Liver (tissue), 9 donors: ENCODE data around the gene UBAP1. TPM values are rescaled to one million over a fixed set of nuclear protein-coding genes. Genes with fewer than 3 reads are reported as not detected.

Experiments
- DNase-seq: peaks from one replicate; pipeline ENCODE4 v3.0.0-alpha.2; 2017; ENCODE audit warnings: low spot score
- H3K27ac ChIP-seq, 2 donors: one replicate each; pipeline ENCODE4 v1.7.0; 2013; ENCODE audit warnings: inconsistent platforms in 2 of 2, low read length in 2 of 2, control low read depth in 1 of 2, low read depth in 1 of 2, mild to moderate bottlenecking in 1 of 2
- H3K27me3 ChIP-seq, 4 donors: one replicate each; pipeline versions ENCODE4 v1.6.1 to v1.7.0; 2013; ENCODE audit warnings: low read length in 3 of 4, inconsistent platforms in 1 of 4, mild to moderate bottlenecking in 1 of 4, moderate library complexity in 1 of 4; ENCODE audit not compliant: control insufficient read depth in 4 of 4, insufficient read depth in 4 of 4
- H3K36me3 ChIP-seq, 4 donors: one replicate each; pipeline versions ENCODE4 v1.6.1 to v1.7.0; 2013; ENCODE audit warnings: low read length in 3 of 4, mild to moderate bottlenecking in 3 of 4, low read depth in 1 of 4, moderate library complexity in 1 of 4; ENCODE audit not compliant: control insufficient read depth in 4 of 4, insufficient read depth in 3 of 4
- H3K4me1 ChIP-seq, 4 donors: one replicate each; pipeline versions ENCODE4 v1.6.1 to v1.7.0; 2013; ENCODE audit warnings: low read length in 3 of 4, mild to moderate bottlenecking in 3 of 4, moderate library complexity in 1 of 4; ENCODE audit not compliant: control insufficient read depth in 4 of 4, insufficient read depth in 4 of 4
- H3K4me3 ChIP-seq, 3 donors: one replicate each; pipeline versions ENCODE4 v1.6.1 to v1.7.0; 2013; ENCODE audit warnings: low read length in 3 of 3, control low read depth in 1 of 3, low read depth in 1 of 3, mild to moderate bottlenecking in 1 of 3
- H3K9ac ChIP-seq, 2 donors: one replicate each; pipeline ENCODE4 v1.7.0; 2013; ENCODE audit warnings: low read length in 2 of 2, mild to moderate bottlenecking in 2 of 2, moderate library complexity in 2 of 2, control low read depth in 1 of 2, low read depth in 1 of 2
- H3K9me3 ChIP-seq, 4 donors: one replicate each; pipeline versions ENCODE4 v1.6.1 to v1.7.0; 2013; ENCODE audit warnings: low read length in 3 of 4; ENCODE audit not compliant: control insufficient read depth in 4 of 4
- ATF3 ChIP-seq: IDR thresholded peaks from 2 replicates; pipeline ENCODE4 v1.6.1; 2016; ENCODE audit warnings: antibody characterized with exemption
- CTCF ChIP-seq: fragments of 150-350 bp; IDR thresholded peaks from 2 replicates; pipeline ENCODE4 v1.5.1; 2017; ENCODE audit warnings: improper control_type of control experiment, low read depth, low read length; ENCODE audit not compliant: missing input control
- EGR1 ChIP-seq, 2 donors: IDR thresholded peaks; 2 replicates each; pipeline ENCODE4 v1.6.1; 2016 to 2018; ENCODE audit warnings: antibody characterized with exemption in 2 of 2, low read depth in 2 of 2
- FOXA1 ChIP-seq: IDR thresholded peaks from 2 replicates; pipeline ENCODE4 v1.6.1; 2016; ENCODE audit warnings: antibody characterized with exemption
- FOXA2 ChIP-seq: IDR thresholded peaks from 2 replicates; pipeline ENCODE4 v1.6.1; 2016; ENCODE audit warnings: antibody characterized with exemption
- GABPA ChIP-seq, 2 donors: IDR thresholded peaks in 1 of 2; conservative IDR thresholded peaks in 1 of 2; 2 replicates each; pipeline ENCODE4 v1.6.1; 2016; ENCODE audit warnings: antibody characterized with exemption in 2 of 2, mild to moderate bottlenecking in 1 of 2, moderate library complexity in 1 of 2
- HNF4A ChIP-seq, 2 donors: conservative IDR thresholded peaks; 2 replicates each; pipeline ENCODE4 v1.6.1; 2016; ENCODE audit warnings: antibody characterized with exemption in 2 of 2, mild to moderate bottlenecking in 2 of 2
- JUND ChIP-seq, 2 donors: IDR thresholded peaks; 2 replicates each; pipeline ENCODE4 v1.6.1; 2016; ENCODE audit warnings: antibody characterized with exemption in 2 of 2
- NR2F2 ChIP-seq: IDR thresholded peaks from 2 replicates; pipeline ENCODE4 v1.6.1; 2016; ENCODE audit warnings: antibody characterized with exemption
- RAD21 ChIP-seq, 2 donors: IDR thresholded peaks; 2 replicates each; pipeline ENCODE4 v1.6.1; 2016; ENCODE audit warnings: antibody characterized with exemption in 2 of 2, mild to moderate bottlenecking in 2 of 2
- REST ChIP-seq: IDR thresholded peaks from 2 replicates; pipeline ENCODE4 v1.6.1; 2016; ENCODE audit warnings: antibody characterized with exemption, mild to moderate bottlenecking
- RXRA ChIP-seq, 2 donors: IDR thresholded peaks; 2 replicates each; pipeline ENCODE4 v1.6.1; 2017 to 2018; ENCODE audit warnings: antibody characterized with exemption in 2 of 2, mild to moderate bottlenecking in 1 of 2
- SP1 ChIP-seq: IDR thresholded peaks from 2 replicates; pipeline ENCODE4 v1.6.1; 2018; ENCODE audit warnings: antibody characterized with exemption, mild to moderate bottlenecking
- TAF1 ChIP-seq: conservative IDR thresholded peaks from 2 replicates; pipeline ENCODE4 v1.6.1; 2016; ENCODE audit warnings: antibody characterized with exemption, mild to moderate bottlenecking
- YY1 ChIP-seq: IDR thresholded peaks from 2 replicates; pipeline ENCODE4 v1.6.1; 2016; ENCODE audit warnings: antibody characterized with exemption, mild to moderate bottlenecking
- ZBTB33 ChIP-seq: IDR thresholded peaks from 2 replicates; pipeline ENCODE4 v1.6.1; 2016; ENCODE audit warnings: antibody characterized with exemption
- WGBS: extraction: QIAGEN DNeasy Blood & Tissue Kit; methylation state at CpG from one replicate; pipeline ENCODE4 v1.1.7; 2013; 5-methylcytosine and 5-hydroxymethylcytosine counted together
- polyA plus RNA-seq, 2 donors: library from polyadenylated mRNA; stranded (reverse) in 1 of 2; unstranded in 1 of 2; fragments of 200-250 nt in 1 of 2; fragments of >200 nt in 1 of 2; fragmentation: Nextera tagmentation in 1 of 2; extraction: Ambion mirVana in 1 of 2; gene quantifications; one replicate each; pipeline versions ENCODE4 v1.2.1 to v1.2.3, GENCODE V29; 2013 to 2015
- total RNA-seq, 2 donors: library from RNA; depleted of rRNA; stranded (reverse); fragments of >200 nt; gene quantifications; one replicate each; pipeline ENCODE4 v1.2.3, GENCODE V29; 2014
- TF ChIP-seq, protein P1 (sequence below): IDR thresholded peaks from 2 replicates; pipeline ENCODE4 v1.6.1; 2016; ENCODE audit warnings: antibody characterized with exemption
- donor health status: healthy.
- donor health status: healthy.
- donor health status: healthy.
- donor health status: healthy.
- donor health status: healthy.

The UBAP1 gene
- total and polyA plus RNA-seq, 4 donors = 21.2 to 31.6 (median 23.7) TPM

DNA sequence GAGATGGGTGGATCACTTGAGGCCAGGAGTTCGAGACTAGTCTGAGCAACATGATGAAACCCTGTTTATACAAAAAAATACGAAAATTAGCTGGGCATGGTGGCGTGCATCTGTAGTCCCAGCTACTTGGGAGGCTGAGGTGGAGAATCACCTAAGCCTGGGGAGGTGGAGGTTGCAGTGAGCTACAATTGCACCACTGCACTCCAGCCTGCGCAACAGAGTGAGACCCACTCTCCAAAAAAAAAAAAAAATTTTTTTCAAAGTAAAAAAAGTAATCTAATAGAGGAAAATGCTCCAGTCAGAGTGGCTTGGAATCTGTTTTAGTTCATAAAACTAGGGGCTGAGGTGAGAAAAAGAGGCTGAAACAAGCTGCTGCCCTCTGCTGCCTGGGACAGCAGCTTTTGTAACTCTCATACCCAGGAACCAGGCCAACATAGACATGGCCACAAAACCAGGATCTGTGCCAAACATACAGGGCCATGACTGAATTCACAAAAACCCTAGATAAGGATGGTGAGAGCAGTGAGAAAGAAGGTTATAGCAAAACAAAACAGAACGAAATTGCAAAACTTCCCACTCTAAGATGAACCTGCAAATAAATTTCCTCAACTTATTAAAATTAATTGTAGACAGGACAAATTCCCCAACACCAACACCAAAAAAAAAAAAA lies 39.2 kb upstream of the UBAP1 start:
- Histone ChIP-seq H3K27ac (no peak overlapping the region), H3K9ac (no peak overlapping the region), H3K27me3 (no peaks in the 10 kb centered on the region), H3K4me1 (peaks cover 0 to 9% (median 6%) of the 10 kb centered on the region in 4 donors), H3K36me3 (no peaks in the 10 kb centered on the region), H3K9me3 (no peaks in the 10 kb centered on the region), H3K4me3 (no peak overlapping the region)
- no peak for DNase-seq
- WGBS = 70% methylated on average over 5 of the region's 5 CpGs
- no peak for TF ChIP-seq ZBTB33
- TF ChIP-seq GABPA (IDR thresholded peaks at IDR 0.05 in 1 of 2, conservative IDR thresholded peaks at IDR 0.05 in 1 of 2) = no peak
- peak; percentile 46 to 58 for TF ChIP-seq RXRA (IDR thresholded peaks at IDR 0.05)
- TF ChIP-seq SP1 = peak; percentile 49
- TF ChIP-seq FOXA2 = peak; percentile 23
- no peak for TF ChIP-seq TAF1
- TF ChIP-seq REST = peak; percentile 52
- peak; percentile 30 for TF ChIP-seq NR2F2
- TF ChIP-seq RAD21 (IDR thresholded peaks at IDR 0.05) = peak; percentile 70 to 77
- peak; percentile 95 for TF ChIP-seq YY1
- TF ChIP-seq JUND (IDR thresholded peaks at IDR 0.05) = peak in 1 of 2 donors; percentile 19
- peak; percentile 37 for TF ChIP-seq HNF4A (conservative IDR thresholded peaks at IDR 0.05)
- peak; percentile 38 for TF ChIP-seq CTCF

GRCh38 chr9:34140853-34141252 lies 38.0 kb upstream of the UBAP1 start:
- WGBS = 44% methylated on average over 2 of the region's 2 CpGs
- Histone ChIP-seq H3K4me3 (no peak overlapping the region), H3K9me3 (no peaks in the 10 kb centered on the region), H3K27ac (no peak overlapping the region), H3K9ac (no peak overlapping the region), H3K4me1 (peaks cover 0 to 9% (median 6%) of the 10 kb centered on the region in 4 donors), H3K27me3 (no peaks in the 10 kb centered on the region), H3K36me3 (no peaks in the 10 kb centered on the region)
- no peak for DNase-seq
- TF ChIP-seq GABPA (IDR thresholded peaks at IDR 0.05 in 1 of 2, conservative IDR thresholded peaks at IDR 0.05 in 1 of 2) (no peak), REST (no peak), ATF3 (no peak), FOXA1 (no peak), JUND (IDR thresholded peaks at IDR 0.05) (no peak), RAD21 (IDR thresholded peaks at IDR 0.05) (no peak), HNF4A (conservative IDR thresholded peaks at IDR 0.05) (no peak), NR2F2 (no peak), ZBTB33 (no peak), EGR1 (IDR thresholded peaks at IDR 0.05; ENCODE audit: low read depth in 2 of 2) (no peak)
- TF ChIP-seq, protein P1, sequence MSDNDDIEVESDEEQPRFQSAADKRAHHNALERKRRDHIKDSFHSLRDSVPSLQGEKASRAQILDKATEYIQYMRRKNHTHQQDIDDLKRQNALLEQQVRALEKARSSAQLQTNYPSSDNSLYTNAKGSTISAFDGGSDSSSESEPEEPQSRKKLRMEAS = no peak
